ENCODE data around the gene S100A4. TPM values are rescaled to one million over a fixed set of nuclear protein-coding genes. Genes with fewer than 3 reads are reported as not detected.

The S100A4 gene
- total and polyA plus RNA-seq, 3 experiments from 2014 or later, result 125 to 2,575 (median 132) TPM

GRCh38 chr1:153550827-153551500 lies 5.4 kb upstream of the S100A4 start:
- CTCF ChIA-PET, result interaction anchor here (0.9 to 5.6 kb wide), 4 partner anchors 15 to 41 kb away, joined by 3 to 30 read pairs (median 4); partner anchors contain the start of gene S100A2
- H3K4me1 Mint-ChIP-seq, result peaks cover 6 to 14% (median 8%) of the 10 kb centered on the region in 3 donors
- no peak overlapping the region for H3K4me3 Mint-ChIP-seq
- no peaks in the 10 kb centered on the region for H3K36me3 Mint-ChIP-seq
- no peaks in the 10 kb centered on the region for H3K36me3 ChIP-seq (ENCODE audit: insufficient read depth, low read length)
- H3K4me1 ChIP-seq (ENCODE audit: insufficient read depth, low read length), result peaks cover 17% of the 10 kb centered on the region
- no peaks in the 10 kb centered on the region for H3K9me3 Mint-ChIP-seq
- POLR2A ChIA-PET, result no interaction called here
- DNase-seq, result no peak
- no peaks in the 10 kb centered on the region for H3K9me3 ChIP-seq (ENCODE audit: low read length)
- H3K27ac ChIP-seq (ENCODE audit: low read depth, low read length), result no peak overlapping the region
- H3K27me3 Mint-ChIP-seq, result no peaks in the 10 kb centered on the region
- peak overlapping the region in 2 of 8 donors; percentile 66 to 73 for H3K27ac Mint-ChIP-seq
- H3K4me3 ChIP-seq (ENCODE audit: low read length), result no peak overlapping the region
- H3K27me3 ChIP-seq (ENCODE audit: insufficient read depth, low read length, poor library complexity, severe bottlenecking), result no peaks in the 10 kb centered on the region

GRCh38 chr1:153550398-153550758 lies 4.8 kb upstream of the S100A4 start:
- no peak overlapping the region for H3K4me3 ChIP-seq (ENCODE audit: low read length)
- H3K9me3 Mint-ChIP-seq, result no peaks in the 10 kb centered on the region
- no peaks in the 10 kb centered on the region for H3K36me3 ChIP-seq (ENCODE audit: insufficient read depth, low read length)
- no peaks in the 10 kb centered on the region for H3K27me3 Mint-ChIP-seq
- peaks cover 23% of the 10 kb centered on the region for H3K4me1 ChIP-seq (ENCODE audit: insufficient read depth, low read length)
- peaks cover 0 to 2% (median 0%) of the 10 kb centered on the region in 3 donors for H3K36me3 Mint-ChIP-seq
- ChIA-PET POLR2A (no interaction called here), CTCF (interaction anchor here (1.1 to 5.6 kb wide), 3 partner anchors 18 to 55 kb away, joined by 3 to 30 read pairs (median 3); no protein-coding TSS in a partner anchor)
- H3K9me3 ChIP-seq (ENCODE audit: low read length), result no peaks in the 10 kb centered on the region
- no peak overlapping the region for H3K27ac ChIP-seq (ENCODE audit: low read depth, low read length)
- no peaks in the 10 kb centered on the region for H3K27me3 ChIP-seq (ENCODE audit: insufficient read depth, low read length, poor library complexity, severe bottlenecking)
- H3K27ac Mint-ChIP-seq, result no peak overlapping the region
- no peak overlapping the region for H3K4me3 Mint-ChIP-seq
- DNase-seq, result no peak
- H3K4me1 Mint-ChIP-seq, result peaks cover 12 to 20% (median 14%) of the 10 kb centered on the region in 3 donors

GRCh38 chr1:153549741-153550397 lies 4.3 kb upstream of the S100A4 start:
- no peak overlapping the region for H3K4me3 Mint-ChIP-seq
- Histone ChIP-seq H3K36me3 (ENCODE audit: insufficient read depth, low read length) (no peaks in the 10 kb centered on the region), H3K9me3 (ENCODE audit: low read length) (no peaks in the 10 kb centered on the region), H3K4me3 (ENCODE audit: low read length) (no peak overlapping the region), H3K27ac (ENCODE audit: low read depth, low read length) (no peak overlapping the region), H3K27me3 (ENCODE audit: insufficient read depth, low read length, poor library complexity, severe bottlenecking) (no peaks in the 10 kb centered on the region), H3K4me1 (ENCODE audit: insufficient read depth, low read length) (peaks cover 28% of the 10 kb centered on the region)
- peaks cover under 1 to 7% (median 2%) of the 10 kb centered on the region in 3 donors for H3K36me3 Mint-ChIP-seq
- peaks cover 17 to 25% (median 19%) of the 10 kb centered on the region in 3 donors for H3K4me1 Mint-ChIP-seq
- no peaks in the 10 kb centered on the region for H3K9me3 Mint-ChIP-seq
- ChIA-PET CTCF (interaction anchor here (1.1 to 5.6 kb wide), 3 partner anchors 17 to 54 kb away, joined by 3 to 30 read pairs (median 3); no protein-coding TSS in a partner anchor), POLR2A (no interaction called here)
- no peak for DNase-seq
- H3K27ac Mint-ChIP-seq, result no peak overlapping the region
- peaks cover 0 to 3% of the 10 kb centered on the region in 2 donors for H3K27me3 Mint-ChIP-seq

- CTCF ChIA-PET, result interaction anchor here (1.5 to 1.6 kb wide), 2 partner anchors 17 to 53 kb away, joined by 3 to 5 read pairs; no protein-coding TSS in a partner anchor
- H3K27me3 ChIP-seq (ENCODE audit: insufficient read depth, low read length, poor library complexity, severe bottlenecking), result no peaks in the 10 kb centered on the region
- no peaks in the 10 kb centered on the region for H3K9me3 ChIP-seq (ENCODE audit: low read length)
- Mint-ChIP-seq H3K9me3 (no peaks in the 10 kb centered on the region), H3K27ac (peak within 1 kb of the TSS in 6 of 8 donors; percentile 32 to 73 (median 62)), H3K4me1 (peaks cover 25 to 33% (median 27%) of the 10 kb centered on the region in 3 donors), H3K27me3 (peaks cover 0 to 3% of the 10 kb centered on the region in 2 donors), H3K36me3 (peaks cover 4 to 16% (median 7%) of the 10 kb centered on the region in 3 donors), H3K4me3 (peak within 1 kb of the TSS in 2 of 7 donors; percentile 45 to 79)
- DNase-seq, result no peak
- H3K4me1 ChIP-seq (ENCODE audit: insufficient read depth, low read length), result peaks cover 36% of the 10 kb centered on the region
- POLR2A ChIA-PET, result no interaction called here
- H3K4me3 ChIP-seq (ENCODE audit: low read length), result no peak within 1 kb of the TSS
- H3K36me3 ChIP-seq (ENCODE audit: insufficient read depth, low read length), result peaks cover 2% of the 10 kb centered on the region
- no peak within 1 kb of the TSS for H3K27ac ChIP-seq (ENCODE audit: low read depth, low read length)
These were observed 3.4 kb upstream of the S100A4 start, which contains the start of gene S100A3 for GRCh38 chr1:153548722-153549688. S100A3 (minus strand) TSS chr1:153549258; CDS start chr1:153548485, 773 bp downstream.

GRCh38 chr1:153547560-153548551 lies 2.2 kb upstream of the S100A4 start:
- ChIA-PET CTCF (interaction anchor here (1.6 to 5.4 kb wide), 2 partner anchors 15 kb away, joined by 5 to 68 read pairs; no protein-coding TSS in a partner anchor), POLR2A (interaction anchor here (5.4 kb wide), 1 partner anchor 13 kb away, joined by 121 read pairs; the partner anchor contains the start of gene S100A6)
- Mint-ChIP-seq H3K27me3 (peaks cover 0 to 3% of the 10 kb centered on the region in 2 donors), H3K36me3 (peaks cover 9 to 27% (median 13%) of the 10 kb centered on the region in 3 donors), H3K9me3 (no peaks in the 10 kb centered on the region), H3K4me1 (peaks cover 36 to 45% (median 39%) of the 10 kb centered on the region in 3 donors), H3K27ac (peak overlapping the region in 5 of 8 donors; percentile 33 to 86 (median 57)), H3K4me3 (peak overlapping the region in 2 of 7 donors; percentile 45 to 79)
- peaks cover 48% of the 10 kb centered on the region for H3K4me1 ChIP-seq (ENCODE audit: insufficient read depth, low read length)
- DNase-seq, result no peak
- H3K9me3 ChIP-seq (ENCODE audit: low read length), result no peaks in the 10 kb centered on the region
- no peak overlapping the region for H3K27ac ChIP-seq (ENCODE audit: low read depth, low read length)
- H3K27me3 ChIP-seq (ENCODE audit: insufficient read depth, low read length, poor library complexity, severe bottlenecking), result no peaks in the 10 kb centered on the region
- H3K36me3 ChIP-seq (ENCODE audit: insufficient read depth, low read length), result peaks cover 11% of the 10 kb centered on the region
- H3K4me3 ChIP-seq (ENCODE audit: low read length), result no peak overlapping the region

GRCh38 chr1:153546796-153547559 lies 1.4 kb upstream of the S100A4 start:
- Mint-ChIP-seq H3K9me3 (no peaks in the 10 kb centered on the region), H3K4me1 (peaks cover 43 to 54% (median 48%) of the 10 kb centered on the region in 3 donors), H3K27me3 (peaks cover 0 to 3% of the 10 kb centered on the region in 2 donors), H3K4me3 (peak overlapping the region in 6 of 7 donors; percentile 8 to 100 (median 47)), H3K27ac (peak overlapping the region in 7 of 8 donors; percentile 9 to 99 (median 97)), H3K36me3 (peaks cover 13 to 34% (median 16%) of the 10 kb centered on the region in 3 donors)
- ChIA-PET CTCF (interaction anchor here (2.2 to 5.4 kb wide), 3 partner anchors 11 to 19 kb away, joined by 10 to 68 read pairs (median 34); partner anchors contain the start of genes S100A2 and S100A6), POLR2A (interaction anchor here (1.1 to 5.4 kb wide), 2 partner anchors 13 to 14 kb away, joined by 3 to 121 read pairs; partner anchors contain the start of gene S100A6)
- H3K4me1 ChIP-seq (ENCODE audit: insufficient read depth, low read length), result peaks cover 57% of the 10 kb centered on the region
- H3K9me3 ChIP-seq (ENCODE audit: low read length), result no peaks in the 10 kb centered on the region
- no peak overlapping the region for H3K4me3 ChIP-seq (ENCODE audit: low read length)
- no peak overlapping the region for H3K27ac ChIP-seq (ENCODE audit: low read depth, low read length)
- peaks cover 11% of the 10 kb centered on the region for H3K36me3 ChIP-seq (ENCODE audit: insufficient read depth, low read length)
- DNase-seq, result no peak
- no peaks in the 10 kb centered on the region for H3K27me3 ChIP-seq (ENCODE audit: insufficient read depth, low read length, poor library complexity, severe bottlenecking)

Data from CD8-positive, alpha-beta memory T cell (primary cell).